HPDE6-E6E7 (cell line): ENCODE measurements around the gene TFDP2.
"Not testable (repeated sequence)": the region's sequence is repeated elsewhere in the genome, so short reads cannot be mapped to it uniquely, and the experiment has no call there.

Source experiments
- DNase-seq: peaks from one replicate; pipeline ENCODE4 v3.0.0; 2011; ENCODE audit warnings: missing footprints; ENCODE audit errors: extremely low spot score

TFDP2 gene

GRCh38 chr3:142022381-142022780, 127.0 kb downstream of the TFDP2 start:
- no peak for DNase-seq

GRCh38 chr3:142021127-142021526, 128.2 kb downstream of the TFDP2 start:
- no peak for DNase-seq

- DNase-seq = no peak
Measured at GRCh38 chr3:142019794-142020320, 129.5 kb downstream of the TFDP2 start.

GRCh38 chr3:142013993-142014392, 135.4 kb downstream of the TFDP2 start:
- DNase-seq = no peak

- no peak for DNase-seq
Measured at GRCh38 chr3:142013326-142013980, 135.9 kb downstream of the TFDP2 start.

GRCh38 chr3:142009029-142009428, 140.3 kb downstream of the TFDP2 start:
- no peak for DNase-seq

- no peak for DNase-seq
Measured at GRCh38 chr3:142007710-142008399, 141.5 kb downstream of the TFDP2 start.

- not testable (repeated sequence) for DNase-seq
Measured at GRCh38 chr3:142004957-142005356, 144.4 kb downstream of the TFDP2 start.

- no peak for DNase-seq
Measured at GRCh38 chr3:142004025-142004424, 145.3 kb downstream of the TFDP2 start.

GRCh38 chr3:142003291-142003690, 146.1 kb downstream of the TFDP2 start:
- DNase-seq = no peak

GRCh38 chr3:142000325-142000870, 148.9 kb downstream of the TFDP2 start:
- DNase-seq = no peak

GRCh38 chr3:141998669-141999290, 150.6 kb downstream of the TFDP2 start:
- no peak for DNase-seq

- DNase-seq = no peak
Measured at GRCh38 chr3:141996437-141996836, 152.9 kb downstream of the TFDP2 start.

- DNase-seq = no peak
Measured at GRCh38 chr3:141994856-141995255, 154.5 kb downstream of the TFDP2 start.

- DNase-seq = no peak
Measured at GRCh38 chr3:141992512-141992911, 156.8 kb downstream of the TFDP2 start.

GRCh38 chr3:141986548-141987107, 162.7 kb downstream of the TFDP2 start:
- DNase-seq = no peak

GRCh38 chr3:141981084-141981483, 168.3 kb downstream of the TFDP2 start:
- DNase-seq = no peak

GRCh38 chr3:141979050-141979671, 170.2 kb downstream of the TFDP2 start:
- no peak for DNase-seq

GRCh38 chr3:141974777-141975176, 174.6 kb downstream of the TFDP2 start:
- DNase-seq = not testable (repeated sequence)

GRCh38 chr3:141972399-141972798, 176.9 kb downstream of the TFDP2 start:
- peak; percentile 19 for DNase-seq

- no peak for DNase-seq
Measured at GRCh38 chr3:141971571-141971970, 177.8 kb downstream of the TFDP2 start.

- DNase-seq = no peak
Measured at GRCh38 chr3:141969711-141970110, 179.6 kb downstream of the TFDP2 start.
